GM12865 (cell line): ENCODE measurements around the gene COX8A.
A peak's percentile ranks its signal among the peaks of the same experiment; 100 is the strongest.

Experiments
- DNase-seq: peaks from one replicate; pipeline ENCODE4 v3.0.0; 2010; ENCODE audit warnings: low read depth
- H3K4me3 ChIP-seq: 2 replicates; pipeline ENCODE4 v1.5.1; 2011; ENCODE audit warnings: mild to moderate bottlenecking, low read depth, low read length, control low read depth
- CTCF ChIP-seq: IDR thresholded peaks from 2 replicates; pipeline ENCODE4 v1.5.1; 2011; ENCODE audit warnings: low read length, control low read depth, low read depth, inconsistent platforms; ENCODE audit not compliant: insufficient read depth; ENCODE audit errors: missing control alignments

COX8A gene

GRCh38 chr11:63997801-63998337 is 23.4 kb downstream of the COX8A start:
- TF ChIP-seq CTCF = no peak
- no peak overlapping the region for H3K4me3 ChIP-seq
- no peak for DNase-seq

- no peak overlapping the region for H3K4me3 ChIP-seq
- TF ChIP-seq CTCF = no peak
- no peak for DNase-seq
Measured at GRCh38 chr11:63998558-63999348, 24.3 kb downstream of the COX8A start.

- H3K4me3 ChIP-seq = no peak overlapping the region
- TF ChIP-seq CTCF = no peak
- DNase-seq = peak; percentile 51
Measured at GRCh38 chr11:63999349-64000025, 25.1 kb downstream of the COX8A start.

- TF ChIP-seq CTCF = peak; percentile 73
- DNase-seq = peak; percentile 80
- H3K4me3 ChIP-seq = no peak overlapping the region
Measured at GRCh38 chr11:64000026-64000739, 25.8 kb downstream of the COX8A start.

- TF ChIP-seq CTCF = no peak
- DNase-seq = no peak
- H3K4me3 ChIP-seq = no peak overlapping the region
Measured at GRCh38 chr11:64000740-64001483, 26.5 kb downstream of the COX8A start.

- DNase-seq = no peak
- no peak for TF ChIP-seq CTCF
- H3K4me3 ChIP-seq = no peak overlapping the region
Measured at GRCh38 chr11:64001484-64002420, 27.3 kb downstream of the COX8A start.
